GM12872 (cell line): ENCODE results near the gene ZNF76.

Experiments
- TF ChIP-seq, protein P1 (sequence below): IDR thresholded peaks from 3 replicates; pipeline ENCODE4 v1.5.1; 2011; ENCODE audit warnings: low read depth, mild to moderate bottlenecking, low read length, moderate library complexity; ENCODE audit not compliant: insufficient read depth

Gene ZNF76

DNA sequence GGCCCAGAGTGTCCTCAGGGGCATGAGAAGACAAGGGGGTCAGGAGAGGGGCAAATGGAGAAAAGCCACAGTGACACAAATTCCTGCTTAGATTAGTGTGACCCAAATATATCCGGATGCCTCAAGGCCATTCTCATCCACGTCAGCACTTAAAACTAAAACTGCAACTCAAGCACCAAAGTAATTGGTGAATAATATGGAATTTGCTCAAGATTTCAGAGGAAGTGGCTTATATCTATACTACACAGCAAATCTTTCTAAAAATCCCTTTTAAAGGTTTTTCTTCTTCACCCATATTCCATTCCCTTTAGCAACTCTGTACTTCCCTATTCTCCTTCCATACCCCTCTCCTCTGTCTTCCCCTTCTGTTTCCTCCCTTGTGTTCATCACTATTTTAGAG, 53.3 kb downstream of the ZNF76 start:
- TF ChIP-seq, protein P1, sequence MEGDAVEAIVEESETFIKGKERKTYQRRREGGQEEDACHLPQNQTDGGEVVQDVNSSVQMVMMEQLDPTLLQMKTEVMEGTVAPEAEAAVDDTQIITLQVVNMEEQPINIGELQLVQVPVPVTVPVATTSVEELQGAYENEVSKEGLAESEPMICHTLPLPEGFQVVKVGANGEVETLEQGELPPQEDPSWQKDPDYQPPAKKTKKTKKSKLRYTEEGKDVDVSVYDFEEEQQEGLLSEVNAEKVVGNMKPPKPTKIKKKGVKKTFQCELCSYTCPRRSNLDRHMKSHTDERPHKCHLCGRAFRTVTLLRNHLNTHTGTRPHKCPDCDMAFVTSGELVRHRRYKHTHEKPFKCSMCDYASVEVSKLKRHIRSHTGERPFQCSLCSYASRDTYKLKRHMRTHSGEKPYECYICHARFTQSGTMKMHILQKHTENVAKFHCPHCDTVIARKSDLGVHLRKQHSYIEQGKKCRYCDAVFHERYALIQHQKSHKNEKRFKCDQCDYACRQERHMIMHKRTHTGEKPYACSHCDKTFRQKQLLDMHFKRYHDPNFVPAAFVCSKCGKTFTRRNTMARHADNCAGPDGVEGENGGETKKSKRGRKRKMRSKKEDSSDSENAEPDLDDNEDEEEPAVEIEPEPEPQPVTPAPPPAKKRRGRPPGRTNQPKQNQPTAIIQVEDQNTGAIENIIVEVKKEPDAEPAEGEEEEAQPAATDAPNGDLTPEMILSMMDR: no peak

DNA sequence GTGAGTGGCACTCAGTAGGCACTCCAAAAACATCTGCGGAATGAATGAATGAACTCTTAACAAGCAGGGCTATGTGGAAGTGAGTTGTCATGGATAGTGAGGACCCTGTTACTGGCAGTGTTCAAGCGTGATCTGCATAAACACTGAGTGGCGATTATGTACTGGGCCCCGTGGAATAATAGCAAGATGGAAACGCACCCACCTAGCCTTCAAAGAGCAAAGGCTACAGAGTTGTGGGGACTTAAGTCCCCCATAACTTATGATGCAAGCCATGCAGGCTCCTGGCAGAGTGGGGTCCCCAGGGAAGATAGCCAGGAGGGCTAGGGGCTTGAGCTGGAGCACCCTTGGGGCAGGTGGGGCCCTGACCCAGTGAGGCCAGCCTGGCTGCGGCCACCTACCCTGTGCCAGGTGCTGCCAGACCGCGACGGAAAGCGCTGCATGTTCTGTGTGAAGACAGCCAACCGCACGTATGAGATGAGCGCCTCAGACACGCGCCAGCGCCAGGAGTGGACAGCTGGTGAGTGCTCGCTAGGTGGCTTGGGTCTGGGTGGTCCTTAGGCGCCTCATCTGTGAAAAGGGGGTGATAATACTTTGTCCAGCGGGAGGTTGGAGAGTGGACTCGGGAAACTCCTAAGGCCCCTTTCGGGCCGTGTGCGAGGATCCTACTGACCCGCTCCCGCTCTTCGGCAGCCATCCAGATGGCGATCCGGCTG, 58.1 kb downstream of the ZNF76 start:
- TF ChIP-seq, protein P1: no peak

DNA sequence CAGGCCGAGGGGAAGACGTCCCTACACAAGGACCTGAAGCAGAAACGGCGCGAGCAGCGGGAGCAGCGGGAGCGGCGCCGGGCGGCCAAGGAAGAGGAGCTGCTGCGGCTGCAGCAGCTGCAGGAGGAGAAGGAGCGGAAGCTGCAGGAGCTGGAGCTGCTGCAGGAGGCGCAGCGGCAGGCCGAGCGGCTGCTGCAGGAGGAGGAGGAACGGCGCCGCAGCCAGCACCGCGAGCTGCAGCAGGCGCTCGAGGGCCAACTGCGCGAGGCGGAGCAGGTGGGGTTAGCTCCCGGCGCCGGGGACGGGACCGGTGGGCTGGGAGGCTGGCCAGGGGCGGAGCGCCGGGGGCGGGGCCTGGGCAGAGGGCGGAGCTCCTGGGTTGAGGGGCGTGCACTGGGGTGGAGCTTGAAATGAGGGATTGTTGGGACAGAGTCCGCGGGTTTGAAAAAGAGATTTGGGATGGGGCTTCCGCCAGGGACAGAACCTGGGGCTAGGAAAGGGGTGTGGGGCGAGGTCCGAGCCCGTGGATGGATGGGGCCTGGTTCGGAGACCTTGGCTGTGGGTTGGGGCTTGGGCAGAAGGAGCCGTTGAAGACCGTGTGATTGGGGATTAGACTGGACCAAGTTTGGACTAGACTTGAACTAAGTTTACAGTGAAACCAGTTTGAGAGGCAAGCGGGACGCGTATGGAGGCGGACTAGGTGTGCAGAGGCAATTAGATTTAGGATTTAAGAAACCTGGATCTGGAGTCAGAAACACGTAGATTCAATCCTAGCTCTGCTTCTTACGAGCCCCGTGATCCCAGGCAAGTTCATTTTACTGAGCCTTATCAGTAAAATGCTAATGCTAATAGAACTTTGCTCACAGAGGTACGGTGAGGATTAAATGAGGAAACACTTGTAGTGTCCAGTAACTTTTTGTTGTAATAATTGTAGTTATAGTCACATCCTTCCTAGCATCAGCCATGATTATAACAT, 58.9 kb downstream of the ZNF76 start:
- TF ChIP-seq, protein P1: no peak

DNA sequence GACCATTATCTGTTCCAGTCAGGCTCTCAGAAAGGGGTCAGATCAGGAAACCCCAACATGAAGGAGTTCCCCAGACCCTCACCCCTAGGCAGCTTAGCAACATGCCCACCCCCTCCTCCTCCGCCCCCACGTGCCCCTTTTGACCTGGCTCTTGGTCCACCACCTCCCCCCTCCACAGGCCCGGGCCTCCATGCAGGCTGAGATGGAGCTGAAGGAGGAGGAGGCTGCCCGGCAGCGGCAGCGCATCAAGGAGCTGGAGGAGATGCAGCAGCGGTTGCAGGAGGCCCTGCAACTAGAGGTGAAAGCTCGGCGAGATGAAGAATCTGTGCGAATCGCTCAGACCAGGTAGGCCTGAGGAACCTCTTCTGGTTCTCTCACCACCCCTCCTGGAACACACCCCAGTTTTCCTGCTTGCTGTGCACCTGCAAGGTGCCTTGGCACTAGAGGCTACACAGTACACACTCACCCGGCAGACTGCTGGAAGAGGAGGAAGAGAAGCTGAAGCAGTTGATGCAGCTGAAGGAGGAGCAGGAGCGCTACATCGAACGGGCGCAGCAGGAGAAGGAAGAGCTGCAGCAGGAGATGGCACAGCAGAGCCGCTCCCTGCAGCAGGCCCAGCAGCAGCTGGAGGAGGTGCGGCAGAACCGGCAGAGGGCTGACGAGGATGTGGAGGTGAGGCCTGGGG, 60.0 kb downstream of the ZNF76 start:
- TF ChIP-seq, protein P1: no peak

DNA sequence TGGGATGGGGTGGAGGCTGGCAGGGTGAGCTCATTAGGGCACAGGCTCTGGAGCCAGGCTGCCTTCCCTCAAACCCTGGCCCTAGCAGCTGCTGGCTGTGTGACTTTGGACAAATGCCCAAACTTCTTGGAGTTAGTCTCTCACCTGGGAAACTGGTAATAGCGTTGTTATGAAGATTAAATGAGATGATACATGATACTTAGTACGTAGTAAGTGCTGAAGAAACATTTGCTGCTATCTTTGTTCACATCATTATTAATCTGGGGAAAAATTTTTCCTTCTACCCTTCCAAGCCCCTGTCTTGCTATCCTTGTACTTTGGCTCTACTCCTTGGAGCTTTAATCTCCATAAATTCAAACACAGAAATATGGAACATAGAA, 60.5 kb downstream of the ZNF76 start:
- TF ChIP-seq, protein P1: no peak

DNA sequence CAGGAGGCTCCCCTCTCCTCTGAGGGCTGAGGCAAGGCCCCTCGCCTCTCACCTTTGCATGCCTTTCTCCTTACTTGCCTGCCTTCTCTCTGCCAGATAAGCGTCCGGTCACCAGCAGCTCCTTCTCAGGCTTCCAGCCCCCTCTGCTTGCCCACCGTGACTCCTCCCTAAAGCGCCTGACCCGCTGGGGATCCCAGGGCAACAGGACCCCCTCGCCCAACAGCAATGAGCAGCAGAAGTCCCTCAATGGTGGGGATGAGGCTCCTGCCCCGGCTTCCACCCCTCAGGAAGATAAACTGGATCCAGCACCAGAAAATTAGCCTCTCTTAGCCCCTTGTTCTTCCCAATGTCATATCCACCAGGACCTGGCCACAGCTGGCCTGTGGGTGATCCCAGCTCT, 61.6 kb downstream of the ZNF76 start:
- TF ChIP-seq, protein P1: no peak

DNA sequence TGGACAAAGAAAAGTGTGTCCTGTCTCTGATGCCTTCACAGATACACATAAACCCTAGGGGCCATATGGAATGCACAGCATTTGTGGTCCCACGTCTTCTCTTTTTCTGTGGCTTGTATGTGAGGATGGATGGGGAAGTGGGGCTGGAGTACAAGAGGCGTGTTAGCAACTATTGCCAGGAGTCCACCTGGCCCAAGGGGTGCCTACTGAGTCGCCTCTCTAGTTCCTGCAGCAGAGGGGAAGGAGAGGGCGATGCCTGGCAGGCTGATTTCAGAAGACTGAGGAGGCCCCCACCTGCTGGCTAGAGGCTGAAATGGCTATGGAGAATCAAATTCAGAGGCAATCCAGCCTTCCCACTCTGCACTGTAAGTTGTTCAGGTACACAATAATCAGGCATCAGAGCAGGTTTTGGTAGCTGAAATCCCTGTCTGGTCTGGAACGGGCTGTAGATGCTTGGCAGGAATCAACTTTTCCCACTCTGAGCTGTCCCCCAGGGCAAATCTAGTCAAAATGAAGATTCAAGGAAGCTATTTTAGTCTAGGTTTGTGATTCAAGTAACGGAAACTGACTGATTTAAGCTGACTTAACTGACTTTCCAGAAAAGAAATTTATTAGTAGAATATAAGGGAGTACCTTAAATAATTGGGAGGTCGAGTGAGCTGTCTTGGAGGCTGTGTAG, 68.0 kb downstream of the ZNF76 start:
- TF ChIP-seq, protein P1: peak; percentile 83
